Measurements from ENCODE around the gene BTBD17.

The BTBD17 gene

DNA sequence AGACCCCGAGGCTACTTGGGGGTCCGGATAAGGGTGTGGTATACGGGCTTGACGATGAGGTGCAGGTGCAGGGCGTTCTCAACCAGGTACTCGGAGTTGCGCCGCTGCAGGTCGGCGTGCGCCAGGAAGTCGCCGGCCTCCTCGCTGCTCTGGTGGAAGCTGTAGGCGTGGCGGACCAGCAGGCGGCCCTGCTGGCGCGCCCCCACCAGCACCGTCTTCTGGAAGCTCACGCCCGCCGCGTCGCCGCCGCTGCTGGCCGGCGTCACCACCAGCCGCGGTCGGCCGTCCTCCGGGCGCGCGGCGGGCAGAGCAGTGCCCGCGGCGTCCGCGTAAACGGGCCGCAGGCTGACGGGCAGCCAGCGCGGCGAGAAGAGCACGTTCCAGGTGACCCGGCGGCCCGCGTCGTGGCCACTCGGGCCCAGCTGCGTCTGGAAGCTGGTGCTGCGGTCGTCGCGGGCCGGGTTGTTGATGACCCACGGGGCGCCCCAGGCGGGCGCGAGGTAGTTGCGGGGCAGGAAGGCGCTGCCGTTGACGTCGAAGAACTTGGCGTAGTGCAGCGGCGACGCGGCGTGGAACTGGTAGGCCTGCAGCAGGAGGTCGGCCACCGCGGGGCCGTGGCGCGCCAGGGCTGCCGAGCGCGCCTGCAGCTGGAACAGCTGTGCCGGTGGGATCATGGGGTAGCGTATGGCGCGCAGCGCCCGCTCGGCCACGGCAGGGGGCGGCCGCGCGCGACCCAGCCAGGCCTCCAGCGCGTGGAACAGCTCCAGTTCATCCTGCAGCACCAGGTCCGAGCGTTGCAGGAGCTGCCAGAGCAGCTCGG is 4.8 kb downstream of the BTBD17 start:
- Mint-ChIP-seq H3K36me3 (ENCODE audit: low read depth) (no peaks in the 10 kb centered on the region), H3K27me3 (peaks cover 59% of the 10 kb centered on the region), H3K4me3 (no peak overlapping the region), H3K9me3 (no peaks in the 10 kb centered on the region), H3K4me1 (peaks cover 3% of the 10 kb centered on the region), H3K27ac (no peak overlapping the region)
- no peak for DNase-seq
- ATAC-seq, result no peak

DNA sequence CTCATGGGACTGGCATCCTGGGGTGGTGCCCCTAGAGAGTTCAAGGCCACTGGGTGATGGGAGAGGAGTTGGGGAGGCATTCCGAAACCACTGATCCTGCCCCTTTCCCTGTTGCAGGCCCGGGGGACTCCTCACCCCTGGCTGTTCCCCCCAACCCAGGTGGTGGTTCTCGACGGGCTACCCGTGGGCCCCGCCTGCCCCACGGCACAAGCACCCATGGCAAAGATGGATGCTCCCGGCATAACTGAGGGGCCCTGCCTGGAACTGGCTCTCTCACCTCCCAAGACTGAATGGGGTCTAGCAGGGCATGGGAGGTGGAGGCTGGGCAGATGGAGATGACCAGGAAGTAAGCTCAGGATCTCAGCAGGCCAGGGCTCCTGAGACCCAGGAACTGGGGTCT is 6.6 kb downstream of the BTBD17 start:
- Mint-ChIP-seq H3K27me3 (peaks cover 59% of the 10 kb centered on the region), H3K27ac (no peak overlapping the region), H3K4me1 (peaks cover 3% of the 10 kb centered on the region), H3K36me3 (ENCODE audit: low read depth) (no peaks in the 10 kb centered on the region), H3K9me3 (no peaks in the 10 kb centered on the region), H3K4me3 (no peak overlapping the region)
- ATAC-seq (no peak), DNase-seq (no peak)

DNA sequence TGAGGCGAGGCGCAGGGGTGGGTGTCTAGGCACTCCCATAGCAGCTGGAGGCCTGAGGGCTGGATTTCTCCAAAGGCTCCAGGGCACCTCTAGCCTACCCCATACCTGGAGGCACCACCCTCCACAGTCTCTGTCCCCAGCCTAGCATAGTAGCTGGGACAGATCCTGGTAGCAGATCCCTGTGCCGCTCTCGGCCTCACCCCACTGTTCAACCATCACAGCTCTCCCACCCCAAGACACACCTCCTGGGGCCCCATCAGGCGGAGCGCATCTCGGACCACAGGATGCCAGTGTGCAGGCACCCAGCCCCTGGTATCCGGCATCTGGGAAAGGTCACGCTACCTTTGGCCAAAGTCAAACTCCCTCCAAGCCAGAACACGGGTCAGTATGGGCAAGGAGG is 7.1 kb downstream of the BTBD17 start:
- H3K4me3 Mint-ChIP-seq, result no peak overlapping the region
- H3K36me3 Mint-ChIP-seq (ENCODE audit: low read depth), result no peaks in the 10 kb centered on the region
- peaks cover 61% of the 10 kb centered on the region for H3K27me3 Mint-ChIP-seq
- ATAC-seq (no peak), DNase-seq (no peak)
- H3K27ac Mint-ChIP-seq, result no peak overlapping the region
- H3K4me1 Mint-ChIP-seq, result peaks cover 3% of the 10 kb centered on the region
- H3K9me3 Mint-ChIP-seq, result no peaks in the 10 kb centered on the region

DNA sequence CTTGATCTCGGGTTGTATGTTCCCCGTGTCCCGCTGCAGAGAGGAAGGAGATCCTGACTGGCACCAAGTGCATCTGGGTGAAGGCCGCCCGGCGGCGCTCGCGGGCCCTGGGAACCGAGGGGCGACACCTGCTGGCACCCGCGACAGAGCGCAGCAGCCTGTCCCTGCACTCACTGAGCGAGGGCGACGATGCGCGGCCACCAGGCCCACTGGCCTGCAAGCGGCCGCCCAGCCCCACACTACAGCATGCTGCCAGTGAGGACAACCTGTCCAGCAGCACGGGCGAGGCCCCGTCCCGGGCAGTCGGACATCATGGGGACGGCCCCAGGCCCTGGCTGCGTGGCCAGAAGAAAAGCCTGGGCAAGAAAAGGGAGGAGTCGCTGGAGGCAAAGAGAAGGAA is 7.5 kb downstream of the BTBD17 start:
- DNase-seq (peak; percentile 77), ATAC-seq (peak; percentile 68)
- Mint-ChIP-seq H3K9me3 (no peaks in the 10 kb centered on the region), H3K36me3 (ENCODE audit: low read depth) (no peaks in the 10 kb centered on the region), H3K4me1 (peaks cover 3% of the 10 kb centered on the region), H3K27me3 (peaks cover 61% of the 10 kb centered on the region), H3K27ac (no peak overlapping the region), H3K4me3 (no peak overlapping the region)

DNA sequence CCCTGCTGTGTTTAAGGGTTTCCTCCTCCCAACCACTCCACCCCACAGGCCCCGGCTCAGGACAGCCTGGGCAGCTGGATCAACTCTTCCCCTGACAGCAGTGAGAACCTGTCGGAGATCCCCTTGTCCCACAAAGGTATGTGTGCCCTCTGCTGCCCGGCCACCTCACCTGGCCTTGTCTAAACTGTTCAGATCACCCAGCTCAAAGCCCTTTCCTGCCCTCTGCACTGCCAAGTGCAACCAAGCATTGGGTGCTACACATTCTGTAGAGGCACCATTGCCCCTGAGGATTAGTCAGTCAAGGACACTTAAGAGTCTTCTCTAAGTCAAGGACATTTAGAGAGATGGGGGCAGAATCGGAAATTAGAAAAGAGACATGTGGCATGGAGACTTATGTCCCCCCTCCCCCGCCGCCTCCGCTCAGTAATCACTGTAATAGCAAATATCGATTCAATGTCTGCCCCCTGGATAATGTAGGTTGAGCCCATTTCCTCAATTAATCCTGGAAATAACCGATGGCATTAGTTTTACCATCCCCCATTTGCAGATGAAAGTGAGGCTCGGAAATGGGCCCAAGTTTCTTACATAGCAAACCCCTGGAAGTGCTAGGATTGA is 8.1 kb downstream of the BTBD17 start:
- no peak for ATAC-seq
- Mint-ChIP-seq H3K4me3 (no peak overlapping the region), H3K36me3 (ENCODE audit: low read depth) (no peaks in the 10 kb centered on the region), H3K27me3 (peaks cover 60% of the 10 kb centered on the region), H3K9me3 (no peaks in the 10 kb centered on the region), H3K4me1 (peaks cover 3% of the 10 kb centered on the region), H3K27ac (no peak overlapping the region)
- no peak for DNase-seq

DNA sequence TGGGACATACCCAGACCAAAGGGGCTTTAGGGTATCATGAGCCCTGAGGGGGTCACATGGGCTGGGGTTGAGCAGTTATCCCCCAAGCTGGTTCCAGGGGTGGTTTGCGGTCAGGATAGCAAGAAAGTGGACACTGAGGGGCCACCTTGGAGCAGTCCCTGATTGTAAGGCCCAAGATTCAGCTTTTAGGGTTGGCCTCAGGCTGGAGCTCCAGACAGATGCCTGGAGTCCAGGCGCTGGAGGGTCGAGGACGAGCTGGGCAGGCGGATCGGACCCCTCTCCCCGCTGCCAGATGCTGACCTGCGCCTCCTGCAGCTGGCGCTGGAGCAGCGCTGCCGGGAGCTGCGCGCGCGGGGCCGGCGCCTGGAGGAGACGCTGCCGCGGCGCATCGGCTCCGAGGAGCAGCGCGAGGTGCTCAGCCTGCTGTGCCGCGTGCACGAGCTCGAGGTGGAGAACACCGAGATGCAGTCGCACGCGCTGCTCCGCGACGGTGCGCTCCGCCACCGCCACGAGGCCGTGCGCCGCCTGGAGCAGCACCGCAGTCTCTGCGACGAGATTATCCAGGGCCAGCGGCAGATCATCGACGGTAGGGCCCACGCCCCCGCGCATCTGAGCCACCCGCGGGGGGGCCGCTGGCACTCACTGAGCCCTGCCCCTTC is 10.0 kb downstream of the BTBD17 start:
- no peaks in the 10 kb centered on the region for H3K36me3 Mint-ChIP-seq (ENCODE audit: low read depth)
- DNase-seq (no peak), ATAC-seq (peak; percentile 26)
- H3K27me3 Mint-ChIP-seq, result peaks cover 53% of the 10 kb centered on the region
- no peak overlapping the region for H3K27ac Mint-ChIP-seq
- H3K9me3 Mint-ChIP-seq, result no peaks in the 10 kb centered on the region
- peaks cover 1% of the 10 kb centered on the region for H3K4me1 Mint-ChIP-seq
- H3K4me3 Mint-ChIP-seq, result no peak overlapping the region

DNA sequence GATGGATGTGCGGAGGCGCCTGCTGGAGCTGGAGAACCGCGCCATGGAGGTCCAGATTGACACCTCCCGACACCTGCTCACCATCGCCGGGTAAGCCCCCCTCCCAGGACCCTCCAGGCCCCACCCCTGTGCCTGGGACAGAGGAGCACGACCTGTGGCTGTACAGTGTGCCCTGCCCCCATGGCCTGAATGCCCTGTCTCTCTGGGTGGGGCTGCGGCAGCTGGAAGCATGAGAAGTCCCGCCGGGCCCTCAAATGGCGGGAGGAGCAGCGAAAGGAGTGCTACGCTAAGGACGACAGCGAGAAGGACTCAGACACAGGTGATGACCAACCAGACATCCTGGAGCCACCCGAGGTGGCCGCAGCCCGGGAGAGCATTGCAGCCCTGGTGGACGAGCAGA is 11.2 kb downstream of the BTBD17 start:
- H3K9me3 Mint-ChIP-seq, result no peaks in the 10 kb centered on the region
- peaks cover 45% of the 10 kb centered on the region for H3K27me3 Mint-ChIP-seq
- H3K27ac Mint-ChIP-seq, result no peak overlapping the region
- no peak for DNase-seq
- H3K4me1 Mint-ChIP-seq, result peaks cover 1% of the 10 kb centered on the region
- ATAC-seq, result no peak
- H3K36me3 Mint-ChIP-seq (ENCODE audit: low read depth), result no peaks in the 10 kb centered on the region
- H3K4me3 Mint-ChIP-seq, result no peak overlapping the region

DNA sequence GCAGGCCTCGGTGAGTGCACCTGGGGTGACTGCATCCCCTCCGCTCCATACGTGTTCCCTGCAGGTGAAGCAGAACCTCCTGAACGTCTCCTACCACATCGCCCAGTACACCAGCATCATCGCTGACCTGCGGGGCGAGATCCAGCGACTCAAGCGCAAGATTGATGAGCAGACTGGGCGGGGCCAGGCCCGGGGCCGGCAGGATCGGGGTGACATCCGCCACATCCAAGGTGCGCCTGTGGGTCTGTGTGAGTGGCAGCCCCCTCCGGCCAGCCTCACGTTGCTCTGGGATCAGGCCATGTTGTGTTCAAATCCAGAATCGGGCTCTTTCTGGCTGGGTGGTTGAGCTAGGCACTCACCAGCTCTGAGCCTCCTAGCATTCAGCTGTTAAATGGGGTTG is 12.5 kb downstream of the BTBD17 start:
- H3K9me3 Mint-ChIP-seq, result no peaks in the 10 kb centered on the region
- no peak for DNase-seq
- H3K4me1 Mint-ChIP-seq, result peaks cover under 1% of the 10 kb centered on the region
- no peak overlapping the region for H3K27ac Mint-ChIP-seq
- ATAC-seq, result no peak
- H3K27me3 Mint-ChIP-seq, result peaks cover 34% of the 10 kb centered on the region
- H3K36me3 Mint-ChIP-seq (ENCODE audit: low read depth), result no peaks in the 10 kb centered on the region
- H3K4me3 Mint-ChIP-seq, result no peak overlapping the region

DNA sequence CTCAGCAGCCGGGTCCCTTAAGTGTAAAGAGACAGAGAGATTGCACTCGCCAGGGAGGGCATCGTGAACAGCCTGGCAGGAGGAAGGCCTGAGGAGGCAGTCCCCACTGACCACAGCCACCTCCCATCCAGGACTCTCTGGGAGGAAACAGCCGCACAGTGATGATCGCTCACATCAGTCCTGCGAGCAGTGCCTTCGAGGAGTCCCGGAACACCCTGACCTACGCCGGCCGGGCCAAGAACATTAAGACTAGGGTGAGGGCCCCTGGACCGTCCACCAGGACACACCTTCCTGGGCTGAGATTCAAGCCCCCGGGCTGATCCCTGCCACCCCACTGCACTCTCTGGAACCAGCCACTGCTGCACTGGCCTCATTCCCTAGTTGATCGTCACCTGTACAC is 14.0 kb downstream of the BTBD17 start:
- Mint-ChIP-seq H3K27ac (no peak overlapping the region), H3K9me3 (no peaks in the 10 kb centered on the region), H3K4me1 (no peaks in the 10 kb centered on the region), H3K36me3 (ENCODE audit: low read depth) (no peaks in the 10 kb centered on the region), H3K4me3 (no peak overlapping the region), H3K27me3 (peaks cover 21% of the 10 kb centered on the region)
- ATAC-seq (no peak), DNase-seq (no peak)

DNA sequence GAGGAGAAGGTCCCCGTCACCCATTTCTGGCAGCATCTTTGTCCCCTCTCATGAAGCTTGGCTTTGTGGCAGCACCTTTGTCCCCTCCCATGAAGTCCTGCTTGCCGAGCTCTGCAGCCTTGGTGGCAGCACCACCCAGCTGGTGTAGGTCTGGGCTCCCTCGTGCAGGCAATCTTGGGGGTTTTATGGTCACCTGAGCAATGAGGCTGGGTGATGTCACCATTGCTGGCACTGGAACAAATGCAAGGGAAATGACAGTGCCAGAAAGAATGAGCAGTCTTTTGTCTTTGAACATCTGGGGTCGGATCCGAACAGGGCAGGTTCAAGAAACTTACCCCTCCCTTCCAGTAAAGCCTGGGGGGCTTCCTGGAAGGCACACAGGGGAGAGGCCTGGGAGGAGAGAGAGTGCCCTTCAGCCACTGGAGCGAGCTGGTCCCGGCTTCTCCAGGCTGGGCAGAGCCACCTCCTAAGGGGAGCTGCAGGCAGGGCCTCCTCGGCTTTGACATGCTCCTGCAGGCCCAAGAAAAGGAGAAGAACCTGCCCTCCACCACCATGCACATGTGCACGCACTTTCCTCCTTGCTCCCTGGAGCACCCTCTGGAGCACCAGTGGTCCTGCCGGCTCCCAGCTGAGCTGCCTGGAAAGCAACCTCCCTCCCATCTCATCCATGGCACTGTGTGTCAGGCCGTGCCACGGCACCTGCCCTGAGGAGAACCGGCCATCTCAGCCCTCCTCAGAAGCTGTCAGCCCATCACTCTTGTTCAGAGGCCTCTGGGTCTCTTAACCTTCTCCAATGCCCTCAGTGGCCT is 16.0 kb downstream of the BTBD17 start:
- Mint-ChIP-seq H3K9me3 (no peaks in the 10 kb centered on the region), H3K27ac (no peak overlapping the region), H3K4me3 (no peak overlapping the region), H3K36me3 (ENCODE audit: low read depth) (no peaks in the 10 kb centered on the region), H3K4me1 (no peaks in the 10 kb centered on the region), H3K27me3 (peaks cover 12% of the 10 kb centered on the region)
- DNase-seq, result no peak
- ATAC-seq, result no peak

DNA sequence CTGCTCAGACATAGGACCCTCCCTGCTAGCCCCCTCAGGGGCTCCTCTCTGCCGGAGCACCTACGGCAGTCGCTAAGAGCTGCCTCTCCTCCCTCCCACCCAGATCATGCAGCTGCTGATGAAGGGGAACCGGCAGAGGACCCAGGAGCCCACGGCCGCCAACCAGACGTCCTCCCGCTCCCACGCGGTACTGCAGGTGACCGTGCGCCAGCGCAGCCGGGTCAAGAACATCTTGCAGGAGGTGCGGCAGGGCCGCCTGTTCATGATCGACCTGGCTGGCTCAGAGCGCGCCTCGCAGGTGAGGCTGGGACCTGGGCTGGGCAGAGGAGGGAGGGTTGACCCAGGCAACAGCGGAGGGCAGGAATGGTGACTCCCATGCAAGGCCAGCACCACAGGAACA is 17.0 kb downstream of the BTBD17 start:
- no peak overlapping the region for H3K27ac Mint-ChIP-seq
- H3K36me3 Mint-ChIP-seq (ENCODE audit: low read depth), result no peaks in the 10 kb centered on the region
- H3K27me3 Mint-ChIP-seq, result peaks cover 8% of the 10 kb centered on the region
- H3K4me1 Mint-ChIP-seq, result no peaks in the 10 kb centered on the region
- ATAC-seq (no peak), DNase-seq (no peak)
- no peak overlapping the region for H3K4me3 Mint-ChIP-seq
- no peaks in the 10 kb centered on the region for H3K9me3 Mint-ChIP-seq

DNA sequence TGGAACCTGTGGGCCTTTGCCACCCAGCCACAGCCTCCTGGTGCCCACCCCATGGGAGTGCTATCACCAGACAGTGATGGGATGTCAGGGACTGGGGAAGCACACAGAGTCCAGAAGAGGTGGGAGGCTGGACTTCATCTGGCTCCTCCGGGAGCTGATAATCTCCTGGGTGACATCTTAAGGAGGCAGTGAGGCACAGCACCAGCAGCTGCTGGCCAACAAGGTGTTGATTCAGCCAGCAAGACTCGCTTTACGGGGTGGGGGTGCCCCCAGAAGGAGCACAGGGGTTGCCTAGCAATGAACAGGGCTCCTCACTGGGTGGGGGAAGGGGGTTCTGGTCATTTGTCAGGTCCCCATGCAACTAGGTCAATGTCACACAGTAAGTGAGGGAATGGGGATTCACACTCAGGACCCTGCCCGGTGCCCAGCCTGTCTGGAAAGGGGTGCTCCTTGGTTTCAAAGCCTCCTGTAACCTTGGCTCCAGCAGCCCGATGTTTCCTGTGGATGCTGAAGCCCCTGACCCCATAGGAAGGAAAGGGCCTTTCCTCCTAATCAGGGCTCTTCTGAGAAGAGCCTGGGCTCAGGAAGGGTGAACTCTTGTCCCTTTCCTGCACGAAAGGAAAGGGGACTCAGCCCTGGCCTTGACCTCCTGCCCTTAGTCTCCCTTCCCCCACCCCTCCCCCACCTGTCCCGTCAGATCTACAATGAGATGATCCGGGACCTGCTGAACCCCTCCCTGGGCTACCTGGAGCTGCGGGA is 18.0 kb downstream of the BTBD17 start:
- Mint-ChIP-seq H3K4me1 (no peaks in the 10 kb centered on the region), H3K27me3 (peaks cover 7% of the 10 kb centered on the region), H3K36me3 (ENCODE audit: low read depth) (no peaks in the 10 kb centered on the region), H3K27ac (no peak overlapping the region), H3K9me3 (no peaks in the 10 kb centered on the region), H3K4me3 (no peak overlapping the region)
- no peak for DNase-seq
- ATAC-seq, result no peak

DNA sequence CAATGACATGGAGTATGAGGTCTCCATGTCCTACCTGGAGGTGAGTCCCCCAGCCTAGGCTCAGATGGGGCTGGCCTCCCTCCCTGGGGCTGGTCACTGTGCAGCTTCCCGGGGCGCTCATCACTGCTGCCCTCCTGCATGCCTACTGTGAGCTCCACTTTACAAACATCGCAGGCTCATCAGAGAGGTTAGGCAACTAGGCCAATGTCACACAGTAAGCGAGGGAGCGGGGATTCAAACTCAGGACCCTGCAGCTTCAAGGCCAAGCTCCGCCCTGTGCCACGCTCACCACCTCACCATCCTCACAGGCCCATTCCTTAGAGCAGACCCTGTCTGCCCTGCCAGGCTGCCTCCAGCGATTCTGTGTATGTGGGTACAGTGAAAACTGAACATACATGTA is 18.5 kb downstream of the BTBD17 start:
- ATAC-seq (no peak), DNase-seq (no peak)
- Mint-ChIP-seq H3K4me3 (no peak overlapping the region), H3K36me3 (ENCODE audit: low read depth) (no peaks in the 10 kb centered on the region), H3K9me3 (no peaks in the 10 kb centered on the region), H3K4me1 (no peaks in the 10 kb centered on the region), H3K27ac (no peak overlapping the region), H3K27me3 (peaks cover 2% of the 10 kb centered on the region)

DNA sequence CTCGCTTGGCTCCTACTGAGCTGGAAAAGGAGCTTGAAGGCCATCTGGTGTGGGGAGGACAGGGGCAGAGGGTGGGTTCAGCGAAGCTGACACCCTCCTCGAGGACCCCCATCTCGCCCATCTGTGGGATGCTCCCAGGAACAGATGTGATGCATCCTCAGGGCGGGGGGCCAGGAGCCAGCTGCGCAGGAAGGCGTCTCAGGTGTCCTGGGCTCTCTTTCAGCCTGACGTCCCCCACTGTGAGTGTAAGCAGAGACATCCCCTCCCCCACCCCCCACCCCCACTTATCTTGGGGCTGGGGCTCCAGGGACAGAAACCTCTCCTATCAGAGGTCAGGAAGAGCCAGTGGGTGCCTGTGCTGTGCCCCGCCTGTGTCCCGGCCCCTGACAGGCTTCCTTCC is 19.4 kb downstream of the BTBD17 start:
- ATAC-seq, result no peak
- H3K4me3 Mint-ChIP-seq, result no peak overlapping the region
- H3K4me1 Mint-ChIP-seq, result no peaks in the 10 kb centered on the region
- H3K27me3 Mint-ChIP-seq, result peaks cover 2% of the 10 kb centered on the region
- H3K27ac Mint-ChIP-seq, result no peak overlapping the region
- H3K36me3 Mint-ChIP-seq (ENCODE audit: low read depth), result no peaks in the 10 kb centered on the region
- no peaks in the 10 kb centered on the region for H3K9me3 Mint-ChIP-seq
- DNase-seq, result no peak
